Activated CD8-positive, alpha-beta memory T cell treated with anti-CD3 and anti-CD28 coated beads, Interleukin-2, amount 50 U/mL, for 24 hours (primary cell): ENCODE measurements around the gene CRIM1.

Experiments
- DNase-seq: peaks from one replicate; pipeline ENCODE4 v3.0.0-alpha.2; 2020; ENCODE audit errors: extremely low read depth

CRIM1 gene

DNA sequence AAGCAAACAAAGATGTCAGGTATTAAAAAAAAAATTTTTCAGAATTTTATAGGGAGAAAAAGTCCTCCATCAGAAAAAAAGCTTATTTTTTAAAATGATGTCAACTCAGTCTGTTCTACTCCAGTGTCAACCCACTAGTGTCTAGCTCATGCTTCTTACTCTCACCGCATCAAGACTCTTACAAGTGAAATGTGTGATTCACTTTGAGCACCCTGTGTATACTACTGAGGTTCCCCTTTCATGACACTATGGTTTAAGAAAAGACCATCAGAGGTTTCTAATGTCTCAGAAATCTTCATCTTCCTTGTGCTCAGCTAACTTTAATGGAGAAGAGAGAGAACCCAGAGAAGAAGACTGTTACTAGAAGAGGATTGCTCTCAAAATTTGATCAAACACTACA lies 199.0 kb downstream of the CRIM1 start:
- DNase-seq: no peak

GRCh38 chr2:36555789-36556188 lies 200.2 kb downstream of the CRIM1 start:
- no peak for DNase-seq

GRCh38 chr2:36556842-36557241 lies 201.3 kb downstream of the CRIM1 start:
- DNase-seq: no peak

DNA sequence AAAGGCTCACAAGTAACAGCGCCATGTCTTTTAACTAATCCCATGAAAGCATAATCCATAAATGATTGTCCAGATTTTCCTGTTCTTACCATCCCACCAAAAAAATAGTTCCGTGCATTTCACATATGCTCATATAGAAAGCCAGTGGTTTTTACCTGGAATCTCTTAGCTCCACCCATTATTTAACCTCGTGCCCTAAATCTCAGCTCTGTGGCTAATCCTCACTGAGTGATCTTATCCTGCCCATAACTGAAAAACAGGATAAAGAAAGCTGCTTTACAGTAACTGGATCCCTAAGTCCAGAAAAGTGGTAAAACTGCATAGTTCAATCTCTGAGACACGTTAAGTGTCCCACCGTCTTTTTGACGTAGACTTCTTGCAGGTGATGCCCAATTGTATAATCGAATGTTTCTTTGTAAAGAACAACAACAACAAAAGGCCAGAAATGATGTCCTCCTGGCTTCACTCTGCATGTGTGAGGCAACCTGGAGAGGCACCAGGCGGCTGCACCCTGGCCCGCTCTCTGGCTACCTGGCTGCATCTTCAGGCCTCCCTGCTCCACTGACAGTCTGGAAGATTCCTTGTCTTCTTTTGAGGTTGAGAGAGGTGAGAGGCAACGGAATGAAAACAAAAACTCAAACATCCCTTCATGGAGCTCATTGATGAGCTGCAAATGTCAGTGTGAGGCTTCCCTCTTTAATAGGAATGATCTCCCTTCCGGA lies 203.8 kb downstream of the CRIM1 start:
- DNase-seq: no peak

DNA sequence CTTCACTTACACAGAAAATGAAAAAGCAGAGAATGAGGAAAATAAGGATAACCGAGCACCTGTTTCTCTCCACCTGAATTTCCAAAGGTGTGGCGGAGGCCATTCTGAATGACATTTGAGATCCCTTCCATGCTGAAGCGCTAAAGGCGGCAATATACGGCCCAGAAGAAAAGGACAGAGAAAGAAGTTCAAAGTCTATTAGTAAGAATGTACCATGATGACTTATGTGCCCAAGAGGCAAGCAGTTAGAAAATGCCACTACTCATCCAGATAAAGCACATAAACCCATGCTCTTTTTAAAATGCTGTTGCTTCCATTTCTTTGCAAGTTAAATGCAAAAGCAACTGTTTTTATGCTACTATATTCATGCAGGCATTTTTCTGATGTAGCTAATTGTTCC lies 205.1 kb downstream of the CRIM1 start:
- no peak for DNase-seq

- DNase-seq: no peak
Measured at GRCh38 chr2:36561237-36561944, 205.8 kb downstream of the CRIM1 start.

- DNase-seq: no peak
Measured at GRCh38 chr2:36562240-36562639, 206.7 kb downstream of the CRIM1 start.

DNA sequence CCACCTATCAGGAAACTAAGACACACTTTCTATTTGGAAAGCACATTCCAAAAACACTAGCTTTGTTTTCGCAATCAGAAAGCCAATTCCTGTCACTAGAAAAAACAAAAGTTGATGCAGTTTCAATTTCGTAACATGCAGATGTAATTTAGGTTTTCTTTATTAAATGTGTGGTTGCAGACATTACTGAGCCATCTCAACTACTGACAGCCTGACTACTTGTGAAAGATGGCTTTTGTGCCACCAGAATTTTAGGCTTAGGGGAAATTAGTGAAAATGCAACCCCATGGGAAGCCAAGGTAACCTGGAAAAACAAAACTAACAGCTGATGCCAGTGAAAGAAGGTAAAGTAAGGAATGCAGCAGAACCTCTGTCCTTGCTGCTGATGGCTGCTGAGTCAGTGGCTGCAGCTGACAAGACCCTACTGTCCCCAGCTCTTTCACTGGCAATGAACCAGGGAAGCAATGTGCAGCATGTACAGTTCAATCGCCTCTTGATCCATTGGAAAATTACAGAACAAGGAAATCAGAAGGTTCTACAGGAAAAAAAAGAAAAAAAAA lies 207.5 kb downstream of the CRIM1 start:
- no peak for DNase-seq

GRCh38 chr2:36564377-36564930 lies 208.9 kb downstream of the CRIM1 start:
- DNase-seq: no peak

- DNase-seq: no peak
Measured at GRCh38 chr2:36565712-36566111, 210.1 kb downstream of the CRIM1 start.

GRCh38 chr2:36566887-36567286 lies 211.3 kb downstream of the CRIM1 start:
- DNase-seq: no peak

- DNase-seq: no peak
Measured at GRCh38 chr2:36567711-36568408, 212.3 kb downstream of the CRIM1 start.

GRCh38 chr2:36568516-36569246 lies 213.1 kb downstream of the CRIM1 start:
- no peak for DNase-seq

DNA sequence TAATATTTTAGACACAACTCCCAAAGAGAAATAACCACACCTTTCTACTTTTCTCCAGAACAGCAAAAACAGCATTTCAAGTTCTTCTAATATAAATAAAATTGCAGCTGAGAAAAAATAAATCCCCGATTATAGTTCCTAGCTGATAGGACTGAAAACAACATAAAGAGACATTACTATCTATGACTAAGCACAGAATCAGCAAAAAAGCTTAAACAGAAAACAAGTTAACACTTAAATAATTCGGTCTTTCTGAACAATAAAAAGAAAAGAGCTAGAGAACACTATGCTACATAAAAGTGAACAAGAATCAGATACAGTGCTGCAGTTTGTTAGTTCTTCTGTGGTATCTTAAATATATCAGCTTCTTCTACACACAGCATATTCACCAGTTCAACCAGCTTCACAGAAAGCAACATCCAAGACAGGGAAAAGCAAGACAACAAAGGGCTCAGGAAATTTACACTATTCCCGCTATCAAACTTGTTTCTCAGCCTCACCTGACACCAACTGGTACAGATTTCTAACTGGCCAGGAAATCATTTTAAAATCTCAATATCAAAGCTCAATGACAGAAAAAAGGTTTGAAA lies 213.8 kb downstream of the CRIM1 start:
- DNase-seq: no peak

DNA sequence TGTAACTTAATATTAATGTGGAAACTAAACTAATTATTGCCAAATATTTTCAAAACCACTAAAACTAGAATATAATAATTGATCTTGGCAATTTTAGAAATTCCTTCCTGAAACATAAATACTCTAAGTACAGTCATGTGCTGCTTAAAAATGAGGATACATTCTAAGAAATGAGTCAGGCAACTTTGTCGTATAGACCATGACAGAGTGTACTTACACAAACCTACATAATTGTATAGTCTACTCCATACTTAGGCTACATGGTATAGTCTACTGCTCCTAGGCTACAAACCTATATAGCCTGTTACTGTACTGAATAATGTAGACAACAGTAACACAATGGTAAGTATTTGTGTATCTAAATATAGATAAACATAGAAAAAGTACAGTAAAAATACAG lies 214.8 kb downstream of the CRIM1 start:
- no peak for DNase-seq

DNA sequence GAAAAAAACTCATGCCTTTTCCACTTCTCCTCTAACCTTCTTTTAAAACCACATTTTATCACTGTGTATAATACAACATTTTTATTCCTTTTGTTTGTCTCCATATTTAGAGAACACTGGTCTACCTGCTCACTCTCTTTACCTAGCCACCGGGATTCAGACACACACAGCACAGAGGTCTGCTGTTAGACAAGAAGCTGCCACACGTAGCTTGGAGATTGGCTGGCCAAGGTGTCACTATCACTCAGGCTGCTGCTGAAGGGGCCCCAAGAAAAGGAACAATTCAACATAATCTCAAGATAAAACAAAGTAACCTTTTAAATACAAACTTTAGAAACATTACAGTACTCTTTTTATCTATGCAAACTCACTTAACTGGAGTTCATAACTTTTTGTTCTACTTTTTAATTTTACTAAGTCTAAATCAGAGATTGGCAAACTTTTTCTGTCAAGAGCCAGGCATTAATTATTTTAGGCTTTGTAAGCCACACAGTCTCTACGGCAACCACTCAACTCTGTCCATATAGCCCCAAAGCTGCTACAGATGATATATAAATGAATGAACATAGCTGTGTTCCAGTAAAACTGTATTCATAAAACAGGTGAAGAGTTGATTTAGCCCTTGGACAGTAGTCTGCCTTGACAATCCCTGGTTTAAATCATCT lies 216.6 kb downstream of the CRIM1 start:
- no peak for DNase-seq

- DNase-seq: no peak
Measured at GRCh38 chr2:36572719-36573059, 217.1 kb downstream of the CRIM1 start.

DNA sequence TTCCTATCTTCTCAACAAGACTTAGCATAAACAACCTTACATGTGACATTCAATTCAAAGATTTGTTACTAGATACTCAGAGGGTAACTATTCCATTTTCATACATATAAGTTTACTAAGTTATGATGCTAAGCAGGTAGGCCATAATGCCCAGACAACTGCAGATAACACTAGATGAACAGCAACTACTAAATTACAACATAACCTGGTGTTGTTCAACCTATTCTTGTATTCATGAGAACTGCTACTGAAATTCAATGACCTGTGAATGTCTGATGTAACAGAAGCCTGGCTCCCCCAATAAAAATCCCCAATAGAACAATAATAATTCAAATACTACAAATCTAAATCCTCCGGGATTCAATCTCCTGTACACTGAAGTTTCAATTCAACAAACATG lies 217.6 kb downstream of the CRIM1 start:
- DNase-seq: no peak

GRCh38 chr2:36574560-36574959 lies 219.0 kb downstream of the CRIM1 start:
- no peak for DNase-seq

DNA sequence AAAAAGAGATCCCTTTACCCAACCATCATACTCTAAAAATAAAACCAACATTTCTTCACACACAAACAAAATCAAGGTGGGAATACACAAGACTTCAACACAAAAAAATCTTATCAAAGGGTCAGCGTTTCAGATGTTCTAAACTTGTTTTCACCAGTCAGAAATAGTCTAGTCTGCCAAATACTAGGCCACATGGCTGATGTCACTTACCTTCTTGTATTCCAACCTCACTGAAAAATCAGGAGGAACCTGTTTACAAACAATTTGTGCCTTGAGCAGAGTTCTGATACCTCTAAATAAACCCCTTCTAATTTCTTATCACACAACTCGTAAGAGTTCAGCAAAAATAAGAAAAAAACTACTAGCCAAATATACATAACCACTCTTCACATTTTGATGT lies 222.3 kb downstream of the CRIM1 start:
- DNase-seq: no peak
